ENCODE measurements around the gene GMDS. TPM values are rescaled to one million over a fixed set of nuclear protein-coding genes. Genes with fewer than 3 reads are reported as not detected.

Gene GMDS
- total RNA-seq, 1 donor from 2014 or later: 30.1 TPM

DNA sequence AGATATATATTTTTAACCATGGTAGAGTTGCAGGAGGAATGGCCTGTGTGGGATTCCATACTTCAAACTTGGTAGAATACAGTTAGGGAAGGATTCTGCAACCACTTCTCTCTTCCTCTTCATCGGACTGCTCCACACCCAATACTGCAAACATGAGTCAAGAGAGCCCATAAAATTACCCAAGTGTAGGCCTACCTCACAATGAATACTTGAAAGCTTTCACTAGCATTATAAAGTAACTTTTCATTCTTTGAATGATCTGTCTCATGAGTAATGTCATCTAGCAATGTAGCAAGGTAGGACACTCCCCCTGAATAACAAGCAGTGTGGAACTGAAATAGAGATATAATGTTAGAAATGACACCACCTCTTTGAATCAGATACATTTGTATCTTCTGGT lies 556.3 kb downstream of the GMDS start:
- no peak overlapping the region for H3K27ac Mint-ChIP-seq
- H3K4me1 Mint-ChIP-seq: no peaks in the 10 kb centered on the region
- no peaks in the 10 kb centered on the region for H3K27me3 Mint-ChIP-seq
- peaks cover 5% of the 10 kb centered on the region for H3K9me3 Mint-ChIP-seq
- H3K36me3 Mint-ChIP-seq (ENCODE audit: low read depth): peaks cover 3% of the 10 kb centered on the region
- intact Hi-C loops (cut with micrococcal nuclease): no loop called here
- CTCF ChIA-PET: no interaction called here
- no peak for ATAC-seq (ENCODE audit: low read depth)
- no peak for DNase-seq
- TF ChIP-seq, protein P1, sequence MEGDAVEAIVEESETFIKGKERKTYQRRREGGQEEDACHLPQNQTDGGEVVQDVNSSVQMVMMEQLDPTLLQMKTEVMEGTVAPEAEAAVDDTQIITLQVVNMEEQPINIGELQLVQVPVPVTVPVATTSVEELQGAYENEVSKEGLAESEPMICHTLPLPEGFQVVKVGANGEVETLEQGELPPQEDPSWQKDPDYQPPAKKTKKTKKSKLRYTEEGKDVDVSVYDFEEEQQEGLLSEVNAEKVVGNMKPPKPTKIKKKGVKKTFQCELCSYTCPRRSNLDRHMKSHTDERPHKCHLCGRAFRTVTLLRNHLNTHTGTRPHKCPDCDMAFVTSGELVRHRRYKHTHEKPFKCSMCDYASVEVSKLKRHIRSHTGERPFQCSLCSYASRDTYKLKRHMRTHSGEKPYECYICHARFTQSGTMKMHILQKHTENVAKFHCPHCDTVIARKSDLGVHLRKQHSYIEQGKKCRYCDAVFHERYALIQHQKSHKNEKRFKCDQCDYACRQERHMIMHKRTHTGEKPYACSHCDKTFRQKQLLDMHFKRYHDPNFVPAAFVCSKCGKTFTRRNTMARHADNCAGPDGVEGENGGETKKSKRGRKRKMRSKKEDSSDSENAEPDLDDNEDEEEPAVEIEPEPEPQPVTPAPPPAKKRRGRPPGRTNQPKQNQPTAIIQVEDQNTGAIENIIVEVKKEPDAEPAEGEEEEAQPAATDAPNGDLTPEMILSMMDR (IDR thresholded peaks at IDR 0.05): no peak
- POLR2A ChIA-PET: no interaction called here
- no peak overlapping the region for H3K4me3 Mint-ChIP-seq

DNA sequence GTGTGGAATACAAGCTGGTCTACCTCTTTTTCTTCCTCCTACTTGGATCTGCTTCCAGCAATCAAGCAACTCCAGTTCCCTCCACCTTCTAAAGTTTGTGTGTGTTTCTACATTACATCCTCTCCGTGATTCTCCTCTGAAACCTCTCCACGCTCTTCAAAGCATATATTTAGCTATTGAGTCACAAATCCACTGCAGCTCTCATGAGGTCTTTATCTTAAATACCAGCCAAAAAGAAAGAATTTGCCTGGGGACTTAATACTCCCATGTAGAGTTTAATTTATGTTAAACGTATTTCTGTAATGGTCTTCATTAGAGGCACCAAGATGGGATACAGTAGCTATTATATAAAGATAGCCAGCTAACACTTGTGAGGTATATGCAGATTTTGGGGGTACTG lies 557.0 kb downstream of the GMDS start:
- intact Hi-C loops (cut with micrococcal nuclease): no loop called here
- TF ChIP-seq, protein P1 (IDR thresholded peaks at IDR 0.05): no peak
- no peak overlapping the region for H3K27ac Mint-ChIP-seq
- H3K4me1 Mint-ChIP-seq: no peaks in the 10 kb centered on the region
- CTCF ChIA-PET: no interaction called here
- H3K9me3 Mint-ChIP-seq: peaks cover 5% of the 10 kb centered on the region
- H3K36me3 Mint-ChIP-seq (ENCODE audit: low read depth): peaks cover 3% of the 10 kb centered on the region
- POLR2A ChIA-PET: no interaction called here
- H3K27me3 Mint-ChIP-seq: no peaks in the 10 kb centered on the region
- no peak overlapping the region for H3K4me3 Mint-ChIP-seq
- ATAC-seq (ENCODE audit: low read depth) (no peak), DNase-seq (no peak)

DNA sequence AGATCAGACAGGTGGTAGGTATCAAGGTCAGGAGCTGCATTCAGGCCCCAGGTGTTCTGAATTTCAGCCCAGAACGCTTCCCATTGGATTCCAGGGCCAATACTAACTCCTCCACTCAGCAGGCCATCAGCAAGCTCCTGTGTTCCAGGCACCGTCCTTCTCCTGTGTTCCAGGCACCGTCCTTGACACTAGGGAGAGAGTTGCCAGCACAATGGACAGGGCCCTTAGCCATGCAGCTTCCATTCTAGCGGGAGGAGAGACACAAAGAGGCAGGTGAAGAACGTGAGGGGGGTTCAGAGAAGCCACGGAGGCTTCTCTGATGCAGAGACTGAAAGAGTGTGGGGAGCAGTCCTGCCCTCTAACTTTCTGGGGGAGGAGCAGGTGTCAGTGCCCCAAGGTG lies 558.0 kb downstream of the GMDS start:
- Mint-ChIP-seq H3K9me3 (peaks cover 2% of the 10 kb centered on the region), H3K36me3 (ENCODE audit: low read depth) (peaks cover 3% of the 10 kb centered on the region), H3K4me3 (no peak overlapping the region), H3K27me3 (no peaks in the 10 kb centered on the region), H3K27ac (no peak overlapping the region), H3K4me1 (no peaks in the 10 kb centered on the region)
- intact Hi-C loops (cut with micrococcal nuclease): no loop called here
- ATAC-seq (ENCODE audit: low read depth) (no peak), DNase-seq (no peak)
- ChIA-PET CTCF (interaction anchor here (1.3 kb wide), 1 partner anchor 82 kb away, joined by 4 read pairs; no protein-coding TSS in a partner anchor), POLR2A (no interaction called here)
- TF ChIP-seq, protein P1 (IDR thresholded peaks at IDR 0.05): no peak

DNA sequence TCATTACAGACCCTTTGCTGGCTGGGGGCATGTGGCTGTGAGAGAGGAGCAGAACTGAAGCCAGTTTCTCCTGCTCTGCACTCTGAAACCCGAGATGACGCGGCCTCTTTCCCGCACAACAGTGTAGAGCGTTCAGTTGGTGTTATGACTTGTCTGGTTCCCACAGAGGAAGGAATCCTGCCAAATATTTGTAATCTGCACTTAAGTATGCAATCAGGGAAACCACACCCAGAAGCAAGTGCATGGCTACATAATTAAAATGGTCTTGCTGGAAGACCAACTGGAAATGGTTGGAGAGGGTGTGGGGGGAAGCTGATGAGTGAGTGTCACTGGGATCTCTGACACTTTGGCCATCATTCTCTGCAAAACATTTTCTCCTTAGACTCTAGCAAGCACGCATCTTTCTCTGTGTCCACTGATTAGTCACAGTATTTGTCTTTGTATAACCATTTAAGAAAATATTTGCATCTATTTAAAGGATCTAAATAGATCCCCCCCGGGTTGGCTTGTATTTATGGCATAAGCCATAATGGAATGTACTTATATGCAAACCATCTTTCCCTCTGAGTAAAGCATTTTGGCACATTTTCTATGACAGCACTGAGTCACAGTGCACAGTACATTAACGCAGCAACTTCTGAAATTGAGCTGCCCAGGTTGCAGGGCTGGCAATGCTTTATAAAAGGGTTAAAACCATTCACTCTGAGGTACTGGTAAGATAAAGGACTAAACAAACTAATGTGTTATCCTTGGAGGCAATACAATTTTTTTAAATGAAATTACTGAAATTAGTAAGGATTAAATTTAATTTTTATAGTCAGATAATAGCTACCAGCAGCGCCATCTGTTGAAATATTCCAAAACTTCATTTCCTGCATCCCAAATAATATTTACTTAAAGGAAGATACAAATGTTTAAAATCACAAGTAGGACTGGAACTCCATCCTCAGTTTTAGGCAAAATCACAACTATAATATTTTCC lies 559.0 kb downstream of the GMDS start:
- Mint-ChIP-seq H3K4me1 (no peaks in the 10 kb centered on the region), H3K4me3 (no peak overlapping the region), H3K27me3 (no peaks in the 10 kb centered on the region), H3K9me3 (no peaks in the 10 kb centered on the region), H3K36me3 (ENCODE audit: low read depth) (peaks cover 3% of the 10 kb centered on the region), H3K27ac (no peak overlapping the region)
- ATAC-seq (ENCODE audit: low read depth) (no peak), DNase-seq (no peak)
- ChIA-PET POLR2A (no interaction called here), CTCF (interaction anchor here (1.3 kb wide), 1 partner anchor 81 kb away, joined by 4 read pairs; no protein-coding TSS in a partner anchor)
- TF ChIP-seq, protein P1 (IDR thresholded peaks at IDR 0.05): no peak
- intact Hi-C loops (cut with micrococcal nuclease): loop anchor here (1.0 kb wide), 1 partner anchor 82 kb away; no protein-coding TSS in a partner anchor

DNA sequence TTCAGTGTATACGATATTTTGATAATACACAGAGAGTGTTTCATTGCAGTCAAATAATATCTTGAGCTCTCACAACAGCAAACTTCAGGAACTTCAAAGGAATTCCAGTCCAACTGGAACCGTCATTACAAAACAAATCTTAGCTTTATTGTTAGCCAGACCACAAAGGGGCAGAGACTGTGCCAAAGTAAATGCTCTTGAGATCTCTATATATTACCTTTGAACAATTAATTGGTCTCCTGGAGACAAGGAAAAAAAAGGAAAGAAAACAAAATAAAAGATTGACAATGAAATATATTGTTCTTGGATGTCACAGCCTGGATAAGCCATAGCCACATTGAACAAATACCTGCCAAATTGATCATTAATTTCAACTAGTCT lies 565.7 kb downstream of the GMDS start:
- intact Hi-C loops (cut with micrococcal nuclease): no loop called here
- Mint-ChIP-seq H3K9me3 (no peaks in the 10 kb centered on the region), H3K27me3 (no peaks in the 10 kb centered on the region), H3K36me3 (ENCODE audit: low read depth) (no peaks in the 10 kb centered on the region), H3K4me3 (no peak overlapping the region), H3K4me1 (no peaks in the 10 kb centered on the region), H3K27ac (no peak overlapping the region)
- DNase-seq: no peak
- ChIA-PET CTCF (no interaction called here), POLR2A (interaction anchor here (0.5 kb wide), 1 partner anchor 316 kb away, joined by 6 read pairs; no protein-coding TSS in a partner anchor)
- ATAC-seq (ENCODE audit: low read depth): no peak
- TF ChIP-seq, protein P1 (IDR thresholded peaks at IDR 0.05): no peak
